GM18517 (cell line): ENCODE measurements around the gene SULT4A1.

ENCODE experiments used
- ATAC-seq: cut with Tn5 transposase; IDR thresholded peaks from one replicate; pipeline ENCODE4 v1.9.1; 2021; ENCODE audit warnings: mild to moderate bottlenecking, moderate library complexity; ENCODE audit not compliant: unreplicated experiment

The SULT4A1 gene

DNA sequence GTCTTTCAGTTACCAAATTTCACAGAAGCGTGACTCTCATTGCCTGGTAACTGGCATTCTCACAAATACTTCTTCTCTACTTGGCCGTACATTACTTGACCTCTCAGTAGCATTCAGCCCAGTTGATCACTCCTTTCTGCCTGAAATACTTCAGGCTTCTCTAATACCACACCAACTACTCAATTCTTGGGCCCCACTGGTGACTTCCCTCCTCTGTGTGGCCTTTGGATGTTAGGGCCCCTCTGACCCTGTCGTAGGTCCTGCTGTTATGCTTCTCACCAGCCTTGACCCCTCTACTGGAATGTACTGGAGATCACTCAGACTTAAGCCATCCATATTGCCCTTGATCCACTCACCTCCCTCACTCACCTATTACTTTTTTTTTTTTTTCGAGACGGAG is 48.0 kb downstream of the SULT4A1 start:
- ATAC-seq, result no peak

GRCh38 chr22:43812890-43813289 is 49.4 kb downstream of the SULT4A1 start:
- no peak for ATAC-seq

DNA sequence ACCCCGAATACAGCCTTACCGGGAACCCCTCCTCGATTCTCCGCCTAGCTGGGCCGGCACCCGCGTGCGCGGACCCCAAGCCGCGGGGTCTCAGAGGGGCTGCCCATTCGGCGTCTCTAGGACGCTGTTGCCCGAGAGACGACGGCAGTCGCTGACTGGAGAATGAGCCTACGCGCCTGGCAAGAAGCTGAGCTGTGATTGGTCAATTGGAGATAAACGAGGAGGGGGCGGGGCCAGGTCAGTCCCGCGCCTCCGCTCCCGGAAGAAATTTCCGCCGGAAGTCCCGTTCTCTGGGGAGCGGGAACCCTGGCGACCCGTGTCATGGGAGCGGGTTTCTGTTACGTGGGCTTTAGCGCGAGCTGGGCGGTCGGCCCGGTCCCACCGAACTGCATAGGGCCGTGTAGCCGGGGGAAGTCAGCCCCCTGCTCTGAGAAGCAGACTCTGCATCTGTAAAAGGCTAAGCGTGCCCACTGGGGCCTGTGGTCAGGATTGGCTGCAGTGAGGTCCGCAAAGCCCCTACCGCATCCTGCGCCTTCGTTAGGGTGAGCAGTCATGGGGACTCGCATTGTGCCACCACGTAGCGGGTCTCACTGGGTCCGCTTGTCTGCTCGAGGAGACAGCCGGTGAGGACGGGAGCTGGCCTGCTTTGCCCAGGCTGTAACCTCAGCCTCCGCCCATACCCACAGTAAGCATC is 50.0 kb downstream of the SULT4A1 start, which contains the start of gene EFCAB6:
EFCAB6 (minus strand) TSS at position 157 of the 694 bp plus-strand sequence. CDS start 29,987 bp downstream, outside the sequence.
- peak; percentile 72 for ATAC-seq

- no peak for ATAC-seq
Measured at GRCh38 chr22:43811777-43812148, 50.5 kb downstream of the SULT4A1 start.

- ATAC-seq, result no peak
Measured at GRCh38 chr22:43802897-43803495, 59.3 kb downstream of the SULT4A1 start.

DNA sequence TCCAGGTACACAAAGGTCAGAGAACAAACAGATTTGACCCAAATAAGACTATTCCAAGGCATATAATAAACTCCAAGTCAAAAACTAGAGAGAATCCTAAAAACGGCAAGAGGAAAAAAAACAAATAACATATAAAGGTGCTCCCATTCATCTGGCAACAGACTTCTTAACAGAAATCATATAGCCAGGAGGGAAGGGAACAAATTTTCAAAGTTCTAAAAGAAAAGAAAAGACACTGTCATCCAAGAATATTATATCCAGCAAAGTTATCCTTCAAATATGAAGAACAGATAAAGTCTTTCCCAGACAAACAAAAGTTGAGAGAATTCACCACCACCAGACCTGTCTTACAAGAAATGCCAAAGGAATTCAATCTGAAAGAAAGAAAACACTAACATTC is 61.3 kb downstream of the SULT4A1 start:
- no peak for ATAC-seq

GRCh38 chr22:43798492-43798891 is 63.8 kb downstream of the SULT4A1 start:
- no peak for ATAC-seq

- ATAC-seq, result no peak
Measured at GRCh38 chr22:43796567-43796966, 65.7 kb downstream of the SULT4A1 start.

- no peak for ATAC-seq
Measured at GRCh38 chr22:43795320-43795719, 67.0 kb downstream of the SULT4A1 start.

DNA sequence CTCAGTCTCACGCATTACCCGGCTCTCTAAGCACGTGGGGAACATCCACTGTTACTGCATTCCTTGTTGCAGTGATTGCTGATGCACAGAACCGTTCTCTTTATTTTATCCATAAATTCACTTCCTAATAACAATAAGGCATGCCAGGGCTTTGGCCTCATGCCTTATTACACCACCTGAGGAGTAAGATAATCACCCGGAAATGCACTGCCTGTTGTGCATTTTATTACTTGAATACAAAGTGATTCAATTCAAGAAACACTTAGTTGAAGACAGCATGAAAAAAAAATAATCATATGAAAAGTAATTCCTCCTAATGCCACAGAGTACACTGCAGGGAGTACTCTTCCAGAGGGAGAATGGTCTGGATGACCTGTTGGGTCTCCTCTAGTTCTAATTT is 69.4 kb downstream of the SULT4A1 start:
- no peak for ATAC-seq

GRCh38 chr22:43789452-43789851 is 72.9 kb downstream of the SULT4A1 start:
- no peak for ATAC-seq

DNA sequence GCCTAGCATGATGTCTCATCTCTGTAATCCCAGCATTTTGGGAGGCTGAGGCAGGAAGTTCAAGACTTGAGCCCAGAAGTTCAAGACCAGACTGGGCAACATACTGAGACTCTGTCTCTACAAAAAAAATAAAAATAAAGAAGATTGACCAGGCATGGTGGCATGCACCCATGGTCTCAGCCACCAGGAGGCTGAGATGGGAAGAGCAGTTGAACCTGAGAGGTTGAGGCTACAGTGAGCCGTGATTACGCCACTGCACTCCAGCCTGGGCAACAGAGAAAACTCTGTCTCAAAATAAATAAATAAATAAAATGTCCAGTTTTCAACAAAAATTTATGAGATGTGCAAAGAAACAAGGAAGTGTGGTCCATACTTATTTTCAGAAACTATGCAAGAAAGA is 78.5 kb downstream of the SULT4A1 start:
- ATAC-seq, result no peak

GRCh38 chr22:43782448-43782847 is 79.9 kb downstream of the SULT4A1 start:
- ATAC-seq, result no peak

- no peak for ATAC-seq
Measured at GRCh38 chr22:43777286-43777685, 85.0 kb downstream of the SULT4A1 start.

DNA sequence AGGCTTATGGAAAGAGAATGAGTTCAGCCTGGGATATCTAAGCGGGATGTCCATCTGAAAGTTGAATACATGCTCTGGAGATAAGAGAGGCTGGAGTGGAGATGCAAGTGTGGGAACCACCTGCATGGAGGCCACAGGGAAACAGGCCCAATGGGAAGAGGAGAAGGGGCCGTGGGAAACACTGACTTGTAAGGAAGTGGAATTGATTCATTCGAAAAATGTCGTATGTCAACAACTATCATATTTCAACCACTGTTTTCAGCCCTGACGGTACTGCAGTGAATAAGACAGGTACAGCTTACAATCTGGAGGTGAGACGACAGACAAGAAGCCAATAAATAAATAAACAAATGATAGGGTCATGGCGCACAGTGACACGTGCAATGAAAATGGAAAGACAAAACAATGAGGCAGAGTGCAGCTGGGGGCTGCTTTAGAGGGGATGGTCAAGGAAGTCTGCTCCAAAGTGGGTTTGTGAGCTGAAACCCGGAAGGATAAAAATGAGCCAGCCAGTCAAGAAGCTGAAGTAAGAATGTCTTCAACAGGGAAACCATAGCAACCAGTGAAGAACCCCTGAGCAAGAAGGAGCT is 86.1 kb downstream of the SULT4A1 start:
- ATAC-seq, result no peak
